H1 (cell line): ENCODE data around the gene PLCB1. TPM values are rescaled to one million over a fixed set of nuclear protein-coding genes. Genes with fewer than 3 reads are reported as not detected.

Experiments used
- EZH2 ChIP-seq: fragments of 200-600 bp; sonication (generic); IDR thresholded peaks from 2 replicates; pipeline ENCODE4 v1.7.1; 2012; ENCODE audit warnings: low read depth, mild to moderate bottlenecking, moderate library complexity, low read length, inconsistent platforms; ENCODE audit not compliant: severe bottlenecking
- NRF1 ChIP-seq: IDR thresholded peaks from 2 replicates; pipeline ENCODE4 v1.6.1; 2011; ENCODE audit warnings: mild to moderate bottlenecking, low read depth, low read length, improper control_type of control experiment
- POLR2A ChIP-seq, 2 experiments: IDR thresholded peaks; 1 replicate in 1 of 2; 2 replicates in 1 of 2; pipeline ENCODE4 v1.6.1; 2011; ENCODE audit warnings: low read depth in 2 of 2, low read length in 2 of 2, mild to moderate bottlenecking in 2 of 2; ENCODE audit errors: control extremely low read depth in 1 of 2
- SIN3A ChIP-seq, 2 experiments: IDR thresholded peaks in 1 of 2; conservative IDR thresholded peaks in 1 of 2; 2 replicates each; pipeline ENCODE4 v1.6.1; 2011 to 2012; ENCODE audit warnings: low read length in 2 of 2, improper control_type of control experiment in 1 of 2, low read depth in 1 of 2, mild to moderate bottlenecking in 1 of 2
- TEAD4 ChIP-seq: IDR thresholded peaks from 2 replicates; pipeline ENCODE4 v1.6.1; 2012; ENCODE audit warnings: low read depth, low read length, inconsistent platforms, mixed read lengths
- polyA plus RNA-seq, 7 experiments: library from polyadenylated mRNA; depleted of rRNA in 3 of 7; stranded (reverse) in 5 of 7; unstranded in 2 of 7; fragments of >200 nt in 5 of 7; fragments of 200-250 nt in 2 of 7; gene quantifications; 1 replicate in 5 of 7; 2 replicates in 1 of 7; 4 replicates in 1 of 7; pipeline versions ENCODE4 v1.2.1 to v1.2.3, GENCODE V29; 2011 to 2013; ENCODE audit warnings: missing spikeins in 2 of 7, mixed read lengths in 2 of 7
- total RNA-seq: library from RNA; stranded (reverse); fragmentation: NEBNext Ultra II Directional; extraction: Animal tissue kit (Norgen Biotek cat#: 25700); gene quantifications from 2 replicates; pipeline ENCODE4 v1.2.1, GENCODE V29; 2021
- TF ChIP-seq, protein P1 (sequence below): fragments of 300-600 bp; sonication (generic); IDR thresholded peaks from 2 replicates; pipeline ENCODE4 v1.7.1; 2012; ENCODE audit warnings: low read length, moderate library complexity, mild to moderate bottlenecking, inconsistent platforms; ENCODE audit not compliant: insufficient replicate concordance

The PLCB1 gene
- total and polyA plus RNA-seq, 2 of the 8 experiments (the other 6 are each of a cell fraction or from before 2014, with no cell fraction given): 2.6 to 9.1 TPM

DNA sequence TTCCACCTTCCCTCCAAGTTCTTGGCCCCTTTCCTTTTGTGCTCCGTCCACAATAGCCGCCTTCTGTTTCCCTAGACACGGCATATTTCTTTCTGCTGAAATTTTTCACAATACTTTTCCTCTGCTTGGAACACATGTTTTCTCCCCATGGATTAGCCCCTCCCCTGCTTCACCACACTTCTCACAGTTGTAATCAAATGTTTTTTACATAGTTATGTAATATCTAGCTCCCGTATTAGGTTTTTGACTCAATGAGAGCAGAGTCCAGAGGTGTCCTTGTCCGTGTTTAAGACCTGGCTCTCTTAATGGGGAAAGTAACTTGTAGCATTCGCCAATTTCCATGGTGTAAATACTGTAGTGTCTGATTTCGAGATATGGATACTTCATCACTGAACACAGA lies 34.7 kb downstream of the PLCB1 start (continued):
- TF ChIP-seq, protein P1, sequence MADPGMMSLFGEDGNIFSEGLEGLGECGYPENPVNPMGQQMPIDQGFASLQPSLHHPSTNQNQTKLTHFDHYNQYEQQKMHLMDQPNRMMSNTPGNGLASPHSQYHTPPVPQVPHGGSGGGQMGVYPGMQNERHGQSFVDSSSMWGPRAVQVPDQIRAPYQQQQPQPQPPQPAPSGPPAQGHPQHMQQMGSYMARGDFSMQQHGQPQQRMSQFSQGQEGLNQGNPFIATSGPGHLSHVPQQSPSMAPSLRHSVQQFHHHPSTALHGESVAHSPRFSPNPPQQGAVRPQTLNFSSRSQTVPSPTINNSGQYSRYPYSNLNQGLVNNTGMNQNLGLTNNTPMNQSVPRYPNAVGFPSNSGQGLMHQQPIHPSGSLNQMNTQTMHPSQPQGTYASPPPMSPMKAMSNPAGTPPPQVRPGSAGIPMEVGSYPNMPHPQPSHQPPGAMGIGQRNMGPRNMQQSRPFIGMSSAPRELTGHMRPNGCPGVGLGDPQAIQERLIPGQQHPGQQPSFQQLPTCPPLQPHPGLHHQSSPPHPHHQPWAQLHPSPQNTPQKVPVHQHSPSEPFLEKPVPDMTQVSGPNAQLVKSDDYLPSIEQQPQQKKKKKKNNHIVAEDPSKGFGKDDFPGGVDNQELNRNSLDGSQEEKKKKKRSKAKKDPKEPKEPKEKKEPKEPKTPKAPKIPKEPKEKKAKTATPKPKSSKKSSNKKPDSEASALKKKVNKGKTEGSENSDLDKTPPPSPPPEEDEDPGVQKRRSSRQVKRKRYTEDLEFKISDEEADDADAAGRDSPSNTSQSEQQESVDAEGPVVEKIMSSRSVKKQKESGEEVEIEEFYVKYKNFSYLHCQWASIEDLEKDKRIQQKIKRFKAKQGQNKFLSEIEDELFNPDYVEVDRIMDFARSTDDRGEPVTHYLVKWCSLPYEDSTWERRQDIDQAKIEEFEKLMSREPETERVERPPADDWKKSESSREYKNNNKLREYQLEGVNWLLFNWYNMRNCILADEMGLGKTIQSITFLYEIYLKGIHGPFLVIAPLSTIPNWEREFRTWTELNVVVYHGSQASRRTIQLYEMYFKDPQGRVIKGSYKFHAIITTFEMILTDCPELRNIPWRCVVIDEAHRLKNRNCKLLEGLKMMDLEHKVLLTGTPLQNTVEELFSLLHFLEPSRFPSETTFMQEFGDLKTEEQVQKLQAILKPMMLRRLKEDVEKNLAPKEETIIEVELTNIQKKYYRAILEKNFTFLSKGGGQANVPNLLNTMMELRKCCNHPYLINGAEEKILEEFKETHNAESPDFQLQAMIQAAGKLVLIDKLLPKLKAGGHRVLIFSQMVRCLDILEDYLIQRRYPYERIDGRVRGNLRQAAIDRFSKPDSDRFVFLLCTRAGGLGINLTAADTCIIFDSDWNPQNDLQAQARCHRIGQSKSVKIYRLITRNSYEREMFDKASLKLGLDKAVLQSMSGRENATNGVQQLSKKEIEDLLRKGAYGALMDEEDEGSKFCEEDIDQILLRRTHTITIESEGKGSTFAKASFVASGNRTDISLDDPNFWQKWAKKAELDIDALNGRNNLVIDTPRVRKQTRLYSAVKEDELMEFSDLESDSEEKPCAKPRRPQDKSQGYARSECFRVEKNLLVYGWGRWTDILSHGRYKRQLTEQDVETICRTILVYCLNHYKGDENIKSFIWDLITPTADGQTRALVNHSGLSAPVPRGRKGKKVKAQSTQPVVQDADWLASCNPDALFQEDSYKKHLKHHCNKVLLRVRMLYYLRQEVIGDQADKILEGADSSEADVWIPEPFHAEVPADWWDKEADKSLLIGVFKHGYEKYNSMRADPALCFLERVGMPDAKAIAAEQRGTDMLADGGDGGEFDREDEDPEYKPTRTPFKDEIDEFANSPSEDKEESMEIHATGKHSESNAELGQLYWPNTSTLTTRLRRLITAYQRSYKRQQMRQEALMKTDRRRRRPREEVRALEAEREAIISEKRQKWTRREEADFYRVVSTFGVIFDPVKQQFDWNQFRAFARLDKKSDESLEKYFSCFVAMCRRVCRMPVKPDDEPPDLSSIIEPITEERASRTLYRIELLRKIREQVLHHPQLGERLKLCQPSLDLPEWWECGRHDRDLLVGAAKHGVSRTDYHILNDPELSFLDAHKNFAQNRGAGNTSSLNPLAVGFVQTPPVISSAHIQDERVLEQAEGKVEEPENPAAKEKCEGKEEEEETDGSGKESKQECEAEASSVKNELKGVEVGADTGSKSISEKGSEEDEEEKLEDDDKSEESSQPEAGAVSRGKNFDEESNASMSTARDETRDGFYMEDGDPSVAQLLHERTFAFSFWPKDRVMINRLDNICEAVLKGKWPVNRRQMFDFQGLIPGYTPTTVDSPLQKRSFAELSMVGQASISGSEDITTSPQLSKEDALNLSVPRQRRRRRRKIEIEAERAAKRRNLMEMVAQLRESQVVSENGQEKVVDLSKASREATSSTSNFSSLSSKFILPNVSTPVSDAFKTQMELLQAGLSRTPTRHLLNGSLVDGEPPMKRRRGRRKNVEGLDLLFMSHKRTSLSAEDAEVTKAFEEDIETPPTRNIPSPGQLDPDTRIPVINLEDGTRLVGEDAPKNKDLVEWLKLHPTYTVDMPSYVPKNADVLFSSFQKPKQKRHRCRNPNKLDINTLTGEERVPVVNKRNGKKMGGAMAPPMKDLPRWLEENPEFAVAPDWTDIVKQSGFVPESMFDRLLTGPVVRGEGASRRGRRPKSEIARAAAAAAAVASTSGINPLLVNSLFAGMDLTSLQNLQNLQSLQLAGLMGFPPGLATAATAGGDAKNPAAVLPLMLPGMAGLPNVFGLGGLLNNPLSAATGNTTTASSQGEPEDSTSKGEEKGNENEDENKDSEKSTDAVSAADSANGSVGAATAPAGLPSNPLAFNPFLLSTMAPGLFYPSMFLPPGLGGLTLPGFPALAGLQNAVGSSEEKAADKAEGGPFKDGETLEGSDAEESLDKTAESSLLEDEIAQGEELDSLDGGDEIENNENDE: no peak
- TF ChIP-seq NRF1 (no peak), EZH2 (no peak), SIN3A (conservative IDR thresholded peaks at IDR 0.05 in 1 of 2, IDR thresholded peaks at IDR 0.05 in 1 of 2; ENCODE audit: low read depth in 1 of 2, low read length in 2 of 2) (no peak), POLR2A (IDR thresholded peaks at IDR 0.05; ENCODE audit: control extremely low read depth in 1 of 2, low read depth in 2 of 2, low read length in 2 of 2) (no peak), TEAD4 (no peak)
- TF ChIP-seq, all 59 proteins: peak for 0
